Epidermal melanocyte (primary cell): ENCODE data around the gene NUDT6.
A peak's percentile ranks its signal among the peaks of the same experiment; 100 is the strongest.
"Not testable (repeated sequence)": the region's sequence is repeated elsewhere in the genome, so short reads cannot be mapped to it uniquely, and the experiment has no call there.

Source experiments
- DNase-seq: peaks from one replicate; pipeline ENCODE4 v3.0.0; 2011; ENCODE audit warnings: low spot score; ENCODE audit not compliant: insufficient read length

Gene NUDT6

GRCh38 chr4:122876456-122876855, 45.9 kb downstream of the NUDT6 start:
- no peak for DNase-seq

- DNase-seq: no peak
Measured at GRCh38 chr4:122875949-122876348, 46.4 kb downstream of the NUDT6 start.

GRCh38 chr4:122873821-122874593, 48.4 kb downstream of the NUDT6 start:
- DNase-seq: peak; percentile 18

- no peak for DNase-seq
Measured at GRCh38 chr4:122873146-122873545, 49.3 kb downstream of the NUDT6 start.

GRCh38 chr4:122868235-122868634, 54.2 kb downstream of the NUDT6 start:
- DNase-seq: not testable (repeated sequence)

- DNase-seq: no peak
Measured at GRCh38 chr4:122865425-122865824, 57.0 kb downstream of the NUDT6 start.

- no peak for DNase-seq
Measured at GRCh38 chr4:122863639-122864038, 58.8 kb downstream of the NUDT6 start.

- DNase-seq: no peak
Measured at GRCh38 chr4:122861172-122861943, 61.0 kb downstream of the NUDT6 start.

GRCh38 chr4:122858705-122859104, 63.7 kb downstream of the NUDT6 start:
- DNase-seq: no peak

GRCh38 chr4:122857160-122857559, 65.2 kb downstream of the NUDT6 start:
- no peak for DNase-seq

- DNase-seq: no peak
Measured at GRCh38 chr4:122855353-122855890, 67.0 kb downstream of the NUDT6 start.

- DNase-seq: peak; percentile 42
Measured at GRCh38 chr4:122854447-122855352, 67.7 kb downstream of the NUDT6 start.

GRCh38 chr4:122851568-122851967, 70.8 kb downstream of the NUDT6 start:
- no peak for DNase-seq

GRCh38 chr4:122849789-122850188, 72.6 kb downstream of the NUDT6 start:
- not testable (repeated sequence) for DNase-seq

GRCh38 chr4:122847931-122848330, 74.5 kb downstream of the NUDT6 start:
- DNase-seq: no peak

GRCh38 chr4:122845760-122846159, 76.6 kb downstream of the NUDT6 start:
- no peak for DNase-seq

- no peak for DNase-seq
Measured at GRCh38 chr4:122845066-122845465, 77.3 kb downstream of the NUDT6 start.

- DNase-seq: not testable (repeated sequence)
Measured at GRCh38 chr4:122844391-122844790, 78.0 kb downstream of the NUDT6 start.

GRCh38 chr4:122842984-122843531, 79.3 kb downstream of the NUDT6 start:
- no peak for DNase-seq
